ENCODE results near the gene DDX56. TPM values are rescaled to one million over a fixed set of nuclear protein-coding genes. Genes with fewer than 3 reads are reported as not detected.

Gene DDX56
- total RNA-seq, 4 donors from 2014 or later = 33.3 to 59.9 (median 46.9) TPM

DNA sequence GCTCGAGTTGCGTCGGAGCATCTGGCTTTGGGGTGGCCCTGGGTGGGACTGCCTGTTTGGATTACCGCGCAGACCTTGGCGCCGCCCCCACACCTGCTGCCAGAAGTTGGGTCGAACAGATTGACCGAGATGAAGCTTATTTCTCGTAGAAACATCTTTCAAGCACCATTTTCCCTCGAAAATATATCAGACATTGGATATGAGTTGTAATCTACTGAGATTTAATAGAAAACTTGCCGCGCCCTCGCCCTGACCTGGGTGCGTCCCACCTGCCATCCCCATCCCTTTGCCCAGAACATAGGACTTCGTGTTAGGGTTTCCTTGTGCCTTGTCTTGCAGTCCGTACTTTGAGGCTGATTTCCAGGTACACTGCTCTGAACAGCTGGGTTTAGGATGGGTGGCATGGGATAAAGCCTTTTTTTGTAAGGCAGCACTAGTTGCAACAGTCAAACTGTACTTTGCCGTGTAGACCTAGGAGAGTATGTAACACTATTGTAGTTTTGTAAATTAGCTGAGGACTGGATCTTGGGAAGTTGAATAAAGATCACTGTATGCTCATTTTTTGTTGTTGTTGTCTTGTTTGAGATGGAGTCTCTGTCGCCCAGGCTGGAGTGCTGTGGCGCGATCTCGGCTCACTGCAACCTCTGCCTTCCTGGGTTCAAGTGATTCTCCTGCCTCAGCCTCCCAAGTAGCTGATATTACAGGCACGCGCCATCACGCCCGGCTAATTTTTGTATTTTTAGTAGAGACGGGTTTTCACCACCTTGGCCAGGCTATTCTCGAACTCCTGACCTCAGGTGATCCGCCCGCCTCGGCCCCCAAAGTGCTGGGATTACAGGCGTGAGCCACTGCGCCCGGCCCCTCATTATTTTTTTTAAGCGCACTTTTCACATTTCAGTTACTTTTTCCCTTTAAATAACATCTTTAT, 33.7 kb upstream of the DDX56 start:
- TF ChIP-seq, protein P1, sequence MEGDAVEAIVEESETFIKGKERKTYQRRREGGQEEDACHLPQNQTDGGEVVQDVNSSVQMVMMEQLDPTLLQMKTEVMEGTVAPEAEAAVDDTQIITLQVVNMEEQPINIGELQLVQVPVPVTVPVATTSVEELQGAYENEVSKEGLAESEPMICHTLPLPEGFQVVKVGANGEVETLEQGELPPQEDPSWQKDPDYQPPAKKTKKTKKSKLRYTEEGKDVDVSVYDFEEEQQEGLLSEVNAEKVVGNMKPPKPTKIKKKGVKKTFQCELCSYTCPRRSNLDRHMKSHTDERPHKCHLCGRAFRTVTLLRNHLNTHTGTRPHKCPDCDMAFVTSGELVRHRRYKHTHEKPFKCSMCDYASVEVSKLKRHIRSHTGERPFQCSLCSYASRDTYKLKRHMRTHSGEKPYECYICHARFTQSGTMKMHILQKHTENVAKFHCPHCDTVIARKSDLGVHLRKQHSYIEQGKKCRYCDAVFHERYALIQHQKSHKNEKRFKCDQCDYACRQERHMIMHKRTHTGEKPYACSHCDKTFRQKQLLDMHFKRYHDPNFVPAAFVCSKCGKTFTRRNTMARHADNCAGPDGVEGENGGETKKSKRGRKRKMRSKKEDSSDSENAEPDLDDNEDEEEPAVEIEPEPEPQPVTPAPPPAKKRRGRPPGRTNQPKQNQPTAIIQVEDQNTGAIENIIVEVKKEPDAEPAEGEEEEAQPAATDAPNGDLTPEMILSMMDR (IDR thresholded peaks at IDR 0.05; ENCODE audit: low read depth) = no peak

DNA sequence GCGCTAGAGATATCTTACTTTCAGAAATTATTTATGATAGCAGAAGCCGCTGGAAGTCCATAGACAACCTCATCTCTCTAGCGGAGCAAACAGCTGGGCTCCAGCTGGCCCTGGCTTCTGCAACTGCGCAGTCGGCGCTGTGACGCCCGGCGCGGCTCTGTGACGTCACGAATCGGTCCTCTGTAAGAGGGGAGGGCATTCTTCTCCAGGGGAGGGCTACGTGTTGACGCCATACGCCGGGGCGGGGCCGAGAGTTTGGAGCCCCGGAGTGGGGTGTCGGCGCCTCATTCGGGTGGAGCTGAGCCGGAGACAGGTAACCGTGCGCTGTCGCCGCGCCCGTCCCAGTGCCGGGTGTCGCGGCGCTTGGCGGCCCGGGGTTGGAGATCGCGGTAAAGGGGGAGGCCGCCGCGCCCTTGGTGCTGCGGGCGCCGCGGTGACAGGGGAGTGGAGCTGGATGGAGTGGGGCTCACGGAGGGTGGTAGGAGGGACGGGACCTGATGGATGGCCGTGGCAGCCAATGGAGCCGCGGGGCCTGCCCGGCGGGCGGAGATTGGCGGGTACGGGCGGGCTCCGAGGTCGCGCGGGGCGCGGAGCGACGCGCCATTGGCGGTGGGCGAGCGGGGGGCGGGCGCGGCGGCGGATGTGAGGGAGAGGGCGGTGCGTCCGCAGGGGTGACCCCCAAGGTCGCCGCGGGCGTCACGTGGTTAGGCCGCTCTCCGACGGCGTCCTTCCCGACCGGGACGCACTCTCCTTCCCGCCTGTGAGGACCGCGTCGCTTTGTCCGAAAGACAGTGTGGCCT, 32.8 kb upstream of the DDX56 start, which contains the start of gene OGDH:
Gene OGDH (plus strand): TSS at position 287 of the 800 bp plus-strand sequence. CDS start 17,717 bp downstream, outside the sequence.
- TF ChIP-seq, protein P1 (IDR thresholded peaks at IDR 0.05; ENCODE audit: low read depth) = no peak

DNA sequence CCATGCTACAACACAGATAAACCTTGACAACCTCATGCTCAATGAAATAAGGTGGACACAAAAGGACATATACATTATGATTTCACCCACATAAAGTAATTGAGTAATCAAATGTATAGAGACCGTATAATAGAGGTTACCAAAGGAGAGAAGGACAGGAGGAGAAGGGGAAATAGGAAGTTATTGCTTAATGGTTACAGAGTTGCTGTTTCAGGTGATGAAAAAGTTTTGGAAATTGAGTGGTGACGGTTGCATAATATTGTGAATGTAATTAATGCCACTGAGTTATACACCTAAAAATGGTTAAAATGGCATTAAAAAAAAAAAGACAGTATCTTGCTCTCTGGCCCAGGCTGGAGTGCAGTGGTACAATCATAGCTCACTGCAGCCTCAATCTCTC, 31.2 kb upstream of the DDX56 start:
- TF ChIP-seq, protein P1 (IDR thresholded peaks at IDR 0.05; ENCODE audit: low read depth) = no peak

DNA sequence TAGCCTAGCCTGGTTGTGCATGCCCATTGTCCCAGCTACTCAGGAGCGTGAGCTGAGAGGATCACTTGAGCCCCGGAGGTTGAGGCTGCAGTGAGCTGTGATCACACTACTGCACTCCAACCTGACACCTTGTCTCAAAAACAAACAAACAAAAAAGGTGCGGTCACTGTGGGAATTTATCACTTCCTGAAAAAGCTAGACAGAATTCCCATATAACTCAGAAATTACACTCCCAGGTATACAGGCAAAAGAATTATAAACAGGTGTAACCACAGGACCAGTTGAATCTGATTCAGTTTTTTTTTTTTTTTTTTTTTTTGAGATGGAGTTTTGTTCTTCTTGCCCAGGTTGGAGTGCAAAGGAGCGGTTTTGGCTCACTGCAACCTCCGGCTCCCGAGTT, 29.5 kb upstream of the DDX56 start:
- TF ChIP-seq, protein P1 (IDR thresholded peaks at IDR 0.05; ENCODE audit: low read depth) = no peak

DNA sequence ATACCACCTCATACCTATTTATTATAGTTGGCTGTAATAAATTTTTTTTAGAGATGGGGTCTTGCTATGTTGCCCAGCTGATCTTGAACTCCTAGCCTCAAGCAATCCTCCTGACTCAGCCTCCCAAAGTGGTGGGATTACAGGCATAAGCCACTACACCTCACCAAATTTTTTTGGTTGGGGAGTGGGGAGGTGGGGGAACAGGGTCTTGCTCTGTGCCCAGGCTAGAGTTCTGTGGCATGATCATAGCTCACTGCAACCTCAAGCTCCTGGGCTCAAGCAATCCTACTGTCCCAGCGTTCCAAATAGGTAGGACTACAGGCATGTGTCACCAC, 28.8 kb upstream of the DDX56 start:
- TF ChIP-seq, protein P1 (IDR thresholded peaks at IDR 0.05; ENCODE audit: low read depth) = no peak

DNA sequence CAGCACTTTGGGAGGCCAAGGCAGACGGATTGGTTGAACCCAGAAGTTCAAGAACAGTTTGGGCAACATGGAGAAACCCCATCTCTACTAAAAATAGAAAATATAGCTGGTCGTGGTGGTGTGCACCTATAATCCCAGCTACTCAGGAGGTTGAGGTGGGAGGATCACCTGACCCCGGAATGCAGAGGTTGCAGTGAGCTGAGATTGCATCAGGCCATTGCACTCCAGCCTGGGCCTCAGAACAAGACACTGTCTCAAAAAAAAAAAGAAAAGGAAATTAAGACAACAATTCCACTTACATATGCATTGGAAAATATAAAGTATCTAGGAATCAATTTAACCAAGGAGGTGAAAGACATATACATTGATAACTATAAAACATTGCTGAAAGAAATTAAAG, 25.5 kb upstream of the DDX56 start:
- TF ChIP-seq, protein P1 (IDR thresholded peaks at IDR 0.05; ENCODE audit: low read depth) = no peak

All from subcutaneous adipose tissue (tissue), 4 donors.